ENCODE data around the gene PMEPA1.

PMEPA1 gene

DNA sequence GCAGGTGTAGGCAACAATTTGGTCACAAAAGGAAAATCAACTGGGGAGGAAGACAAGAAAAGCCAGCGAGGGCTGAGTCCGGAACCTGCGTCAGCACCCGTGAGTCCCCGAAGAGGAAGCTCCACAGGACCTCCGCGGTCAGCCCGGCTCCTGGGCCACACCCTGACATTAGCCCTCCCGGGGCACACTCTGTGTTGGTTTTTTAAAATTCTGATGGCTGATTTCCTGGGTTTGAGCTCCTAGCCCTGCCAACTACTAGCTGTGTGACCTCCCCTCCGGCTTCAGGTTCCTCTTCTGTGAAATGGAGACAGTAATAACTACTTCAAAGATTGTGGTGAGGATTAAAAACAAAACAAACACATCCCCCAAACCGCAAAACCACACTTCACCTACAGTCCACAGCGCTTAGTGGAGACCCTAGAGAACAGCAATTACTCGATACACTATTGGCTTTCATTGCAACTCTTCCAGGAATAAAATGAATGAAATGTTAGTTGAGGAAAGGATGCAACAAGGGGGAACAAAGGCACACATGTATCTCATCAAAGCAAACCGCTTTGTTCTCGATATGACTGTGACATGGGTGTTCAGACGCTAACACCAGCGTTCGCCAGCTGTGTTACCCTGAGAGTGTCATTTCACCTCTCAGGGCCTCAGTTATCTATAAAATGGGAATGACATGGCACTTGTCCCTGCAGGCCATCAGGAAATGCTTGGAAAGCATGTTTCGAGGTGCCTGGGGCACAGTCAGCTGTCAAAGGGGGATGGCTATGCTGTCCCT lies 90.6 kb downstream of the PMEPA1 start:
- POLR2A ChIA-PET: no interaction called here
- no peak for DNase-seq (ENCODE audit: extremely low spot score)
- TF ChIP-seq FOXK2 (IDR thresholded peaks at IDR 0.05) (no peak), LEF1 (IDR thresholded peaks at IDR 0.05; ENCODE audit: borderline replicate concordance) (no peak), FOXA1 (IDR thresholded peaks at IDR 0.05) (no peak)
- CTCF ChIA-PET: no interaction called here

DNA sequence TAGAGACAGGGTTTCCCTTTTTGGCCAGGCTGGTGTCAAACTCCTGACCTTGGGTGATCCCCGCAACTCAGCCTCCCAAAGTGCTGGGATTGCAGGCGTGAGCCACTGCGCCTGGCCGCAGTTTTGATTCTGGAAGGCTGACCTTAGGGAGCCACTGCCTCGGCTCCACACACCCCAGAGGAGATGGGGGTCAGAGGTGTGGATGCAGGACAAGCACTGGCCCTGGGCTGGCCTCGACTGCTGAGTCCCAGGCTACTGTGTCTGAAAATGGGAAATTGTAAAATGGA lies 91.1 kb downstream of the PMEPA1 start:
- POLR2A ChIA-PET: no interaction called here

DNA sequence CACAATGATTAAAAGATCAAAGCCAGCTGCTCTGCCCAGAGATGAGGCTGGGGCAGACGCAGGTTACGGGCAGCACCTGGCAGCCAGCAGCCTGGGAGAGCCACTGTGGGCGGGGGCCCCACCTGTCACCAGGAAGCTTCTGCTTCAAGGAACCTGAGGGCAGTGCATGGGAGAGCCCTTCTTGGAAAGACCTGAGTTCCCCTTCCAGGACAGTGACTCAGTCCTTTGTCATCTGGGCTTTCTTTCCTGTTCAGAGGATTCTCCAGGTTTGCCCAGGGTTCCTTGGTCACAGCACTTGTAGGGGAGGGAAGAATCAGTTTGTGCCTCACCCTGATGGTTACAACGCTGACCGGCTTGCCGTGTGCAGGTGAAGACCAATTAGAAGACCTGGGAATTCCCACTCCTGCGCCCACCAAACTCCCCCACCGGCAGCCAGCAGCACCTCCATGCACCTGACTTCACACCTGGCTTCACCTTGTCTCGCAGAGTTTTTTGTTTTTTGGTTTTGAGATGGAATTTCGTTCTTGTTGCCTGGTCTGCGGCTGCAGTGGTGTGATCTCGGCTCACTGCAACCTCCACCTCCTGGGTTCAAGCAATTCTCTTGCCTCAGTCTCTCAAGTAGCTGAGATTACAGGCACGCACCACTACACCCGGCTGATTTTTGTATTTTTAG lies 91.6 kb downstream of the PMEPA1 start:
- TF ChIP-seq L3MBTL2 (conservative IDR thresholded peaks at IDR 0.05) (no peak), FOXK2 (IDR thresholded peaks at IDR 0.05) (no peak), ELF4 (IDR thresholded peaks at IDR 0.05) (no peak), CTBP1 (IDR thresholded peaks at IDR 0.05; ENCODE audit: borderline replicate concordance) (no peak), HDGF (IDR thresholded peaks at IDR 0.05; ENCODE audit: borderline replicate concordance) (no peak), FOXM1 (IDR thresholded peaks at IDR 0.05; ENCODE audit: borderline replicate concordance) (no peak), TARDBP (IDR thresholded peaks at IDR 0.05) (no peak), ZNF384 (IDR thresholded peaks at IDR 0.05) (no peak), SP1 (IDR thresholded peaks at IDR 0.05) (no peak), BHLHE40 (IDR thresholded peaks at IDR 0.05; ENCODE audit: borderline replicate concordance) (no peak), SUZ12 (IDR thresholded peaks at IDR 0.05) (no peak), NFRKB (IDR thresholded peaks at IDR 0.05) (no peak), FOXA1 (IDR thresholded peaks at IDR 0.05) (no peak), LEF1 (IDR thresholded peaks at IDR 0.05; ENCODE audit: borderline replicate concordance) (no peak), ARNT (IDR thresholded peaks at IDR 0.05) (no peak)
- TF ChIP-seq, protein P1, sequence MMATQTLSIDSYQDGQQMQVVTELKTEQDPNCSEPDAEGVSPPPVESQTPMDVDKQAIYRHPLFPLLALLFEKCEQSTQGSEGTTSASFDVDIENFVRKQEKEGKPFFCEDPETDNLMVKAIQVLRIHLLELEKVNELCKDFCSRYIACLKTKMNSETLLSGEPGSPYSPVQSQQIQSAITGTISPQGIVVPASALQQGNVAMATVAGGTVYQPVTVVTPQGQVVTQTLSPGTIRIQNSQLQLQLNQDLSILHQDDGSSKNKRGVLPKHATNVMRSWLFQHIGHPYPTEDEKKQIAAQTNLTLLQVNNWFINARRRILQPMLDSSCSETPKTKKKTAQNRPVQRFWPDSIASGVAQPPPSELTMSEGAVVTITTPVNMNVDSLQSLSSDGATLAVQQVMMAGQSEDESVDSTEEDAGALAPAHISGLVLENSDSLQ (IDR thresholded peaks at IDR 0.05): no peak
- ChIA-PET POLR2A (no interaction called here), CTCF (interaction anchor here (1.2 kb wide), 1 partner anchor 16 kb away, joined by 4 read pairs; no protein-coding TSS in a partner anchor)
- no peak for DNase-seq (ENCODE audit: extremely low spot score)

More for the DNA sequence above, 91.1 kb downstream of the PMEPA1 start:
- TF ChIP-seq SP1 (IDR thresholded peaks at IDR 0.05): no peak
- no peak for TF ChIP-seq HDGF (IDR thresholded peaks at IDR 0.05; ENCODE audit: borderline replicate concordance)
- no peak for TF ChIP-seq FOXA1 (IDR thresholded peaks at IDR 0.05)
- no peak for TF ChIP-seq TARDBP (IDR thresholded peaks at IDR 0.05)
- no peak for TF ChIP-seq L3MBTL2 (conservative IDR thresholded peaks at IDR 0.05)
- TF ChIP-seq CTBP1 (IDR thresholded peaks at IDR 0.05; ENCODE audit: borderline replicate concordance): no peak
- TF ChIP-seq, protein P1 (IDR thresholded peaks at IDR 0.05): no peak
- TF ChIP-seq LEF1 (IDR thresholded peaks at IDR 0.05; ENCODE audit: borderline replicate concordance): no peak
- TF ChIP-seq ARNT (IDR thresholded peaks at IDR 0.05): no peak
- no peak for TF ChIP-seq ELF4 (IDR thresholded peaks at IDR 0.05)
- no peak for TF ChIP-seq SUZ12 (IDR thresholded peaks at IDR 0.05)
- TF ChIP-seq BHLHE40 (IDR thresholded peaks at IDR 0.05; ENCODE audit: borderline replicate concordance): no peak
- no peak for TF ChIP-seq FOXK2 (IDR thresholded peaks at IDR 0.05)
- TF ChIP-seq FOXM1 (IDR thresholded peaks at IDR 0.05; ENCODE audit: borderline replicate concordance): no peak
- TF ChIP-seq ZNF384 (IDR thresholded peaks at IDR 0.05): no peak
- TF ChIP-seq NFRKB (IDR thresholded peaks at IDR 0.05): no peak
- CTCF ChIA-PET: no interaction called here
- DNase-seq (ENCODE audit: extremely low spot score): no peak

DNA sequence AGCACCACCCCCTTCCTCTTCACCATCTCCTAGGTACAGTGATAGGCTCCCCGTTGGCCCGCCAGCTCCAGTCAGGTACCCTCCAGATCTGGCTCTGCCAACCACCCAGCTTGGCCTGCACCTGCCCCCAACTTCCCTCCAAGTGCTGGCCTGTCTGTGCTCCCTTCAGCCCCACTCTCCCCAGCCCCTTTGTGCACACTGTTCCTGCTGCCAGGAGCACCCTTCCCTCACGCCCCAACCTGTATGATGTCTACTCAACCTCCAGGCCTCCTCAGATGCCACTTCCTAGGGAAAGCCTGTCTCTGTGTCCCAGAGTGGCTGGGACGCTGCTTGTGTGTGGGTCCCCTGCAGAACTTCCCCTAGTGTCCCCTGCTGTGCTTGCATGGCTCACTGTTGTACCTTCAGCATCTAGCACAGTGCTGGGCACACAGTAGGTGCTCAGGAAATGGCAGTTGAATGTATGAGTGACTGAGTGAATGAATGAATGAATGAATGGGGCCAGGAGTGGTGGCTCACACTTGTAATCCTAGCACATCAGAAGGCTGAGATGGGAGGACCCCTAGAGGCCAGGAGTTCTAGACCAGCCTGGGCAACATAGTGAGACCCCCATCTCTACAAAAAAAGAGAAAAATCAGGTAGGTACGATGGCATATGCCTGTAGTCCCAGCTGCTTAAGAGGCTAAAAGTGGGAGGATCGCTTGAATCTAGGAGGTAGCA lies 92.6 kb downstream of the PMEPA1 start:
- TF ChIP-seq LEF1 (IDR thresholded peaks at IDR 0.05; ENCODE audit: borderline replicate concordance): no peak
- TF ChIP-seq ZNF384 (IDR thresholded peaks at IDR 0.05): no peak
- no peak for DNase-seq (ENCODE audit: extremely low spot score)
- CTCF ChIA-PET: interaction anchor here (0.6 to 1.2 kb wide), 2 partner anchors 15 to 617 kb away, joined by 4 to 6 read pairs; no protein-coding TSS in a partner anchor
- POLR2A ChIA-PET: no interaction called here

DNA sequence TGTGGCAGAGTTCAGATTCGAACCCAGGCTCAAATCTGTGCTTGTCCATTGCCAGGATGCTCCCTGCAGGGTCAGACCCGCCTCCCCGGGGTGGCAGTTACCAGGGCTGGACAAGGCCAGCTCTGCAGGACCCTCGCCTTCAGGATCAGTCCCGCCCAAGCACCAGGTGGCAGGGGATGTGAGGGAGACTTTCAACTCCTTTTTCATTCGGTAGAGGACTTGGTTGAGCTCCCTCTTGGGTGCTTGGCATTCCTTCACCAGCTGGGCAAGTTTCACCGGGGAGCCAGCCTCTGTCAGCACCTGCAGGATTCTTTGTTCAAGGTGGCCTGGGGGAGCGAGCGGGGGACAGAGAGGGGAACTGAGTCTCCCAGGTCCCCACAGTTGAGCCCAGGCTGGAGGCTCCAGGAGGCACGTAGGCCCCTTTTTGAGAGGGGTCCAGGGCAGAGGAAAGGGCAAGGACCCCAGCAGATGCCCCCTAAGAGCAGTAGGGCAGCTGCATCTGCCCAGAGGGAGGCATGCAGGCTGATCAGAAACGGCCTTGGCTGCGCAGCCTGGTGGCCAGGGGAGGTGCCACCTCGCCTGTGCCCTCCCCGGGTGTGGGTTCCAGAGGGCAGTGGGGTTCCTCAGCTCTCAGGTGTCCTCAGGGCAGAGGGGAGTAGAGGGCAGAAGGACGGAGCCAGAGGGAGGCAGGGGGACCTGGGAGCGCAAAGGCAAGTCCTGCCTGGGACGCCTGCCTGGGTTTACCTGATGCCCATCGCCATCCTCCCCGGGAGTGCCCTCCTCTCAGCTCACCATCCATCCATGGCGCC lies 93.5 kb downstream of the PMEPA1 start:
- no peak for DNase-seq (ENCODE audit: extremely low spot score)
- TF ChIP-seq L3MBTL2 (conservative IDR thresholded peaks at IDR 0.05) (no peak), ARNT (IDR thresholded peaks at IDR 0.05) (no peak), TARDBP (IDR thresholded peaks at IDR 0.05) (no peak), FOXA1 (IDR thresholded peaks at IDR 0.05) (no peak), ZNF384 (IDR thresholded peaks at IDR 0.05) (no peak), SP1 (IDR thresholded peaks at IDR 0.05) (no peak), ELF4 (IDR thresholded peaks at IDR 0.05) (no peak), SUZ12 (IDR thresholded peaks at IDR 0.05) (no peak), CTBP1 (IDR thresholded peaks at IDR 0.05; ENCODE audit: borderline replicate concordance) (no peak), FOXM1 (IDR thresholded peaks at IDR 0.05; ENCODE audit: borderline replicate concordance) (no peak), NFRKB (IDR thresholded peaks at IDR 0.05) (no peak)
- TF ChIP-seq, protein P1 (IDR thresholded peaks at IDR 0.05): no peak
- POLR2A ChIA-PET: no interaction called here
- CTCF ChIA-PET: interaction anchor here (0.6 kb wide), 1 partner anchor 618 kb away, joined by 6 read pairs; no protein-coding TSS in a partner anchor

Measured in HEK293T (cell line).